Naive thymus-derived CD8-positive, alpha-beta T cell (primary cell): ENCODE results near the gene F10. TPM values are rescaled to one million over a fixed set of nuclear protein-coding genes. Genes with fewer than 3 reads are reported as not detected.

Experiments used
- ATAC-seq, 2 donors: fragments of 150-1000 bp; cut with Tn5 transposase in 1 of 2; sonication (Bioruptor Pico), chemical (Tn5 transposase) in 1 of 2; 1 replicate in 1 of 2; 2 replicates in 1 of 2; pipeline ENCODE4 v1.10.0; 2021; ENCODE audit warnings: mild to moderate bottlenecking in 2 of 2, moderate library complexity in 2 of 2
- POLR2A ChIA-PET: fragments of 350-600 bp; sonication (Branson Sonifier 250); formaldehyde crosslinking; loops from one replicate; lab custom pipeline; 2021; ENCODE audit warnings: antibody characterized with exemption; lab: Charles Lee
- DNase-seq, 10 donors: peaks; one replicate each; pipeline versions ENCODE4 v3.0.0 to v3.0.0-alpha.2; 2020 to 2022
- H3K27ac Mint-ChIP-seq, 10 donors: one replicate each; pipeline ENCODE4 v1.8.0; 2020 to 2022; ENCODE audit warnings: mild to moderate bottlenecking in 10 of 10, mixed read lengths in 10 of 10, moderate library complexity in 4 of 10, inconsistent platforms in 1 of 10
- H3K27me3 Mint-ChIP-seq, 5 donors: one replicate each; pipeline ENCODE4 v1.8.0; 2021 to 2022; ENCODE audit warnings: mixed read lengths in 5 of 5
- H3K36me3 Mint-ChIP-seq, 3 donors: one replicate each; pipeline ENCODE4 v1.8.0; 2020 to 2022; ENCODE audit warnings: mixed read lengths in 3 of 3, mild to moderate bottlenecking in 2 of 3, inconsistent platforms in 1 of 3
- H3K4me1 Mint-ChIP-seq, 4 donors: one replicate each; pipeline ENCODE4 v1.8.0; 2021 to 2022; ENCODE audit warnings: mixed read lengths in 4 of 4
- H3K4me3 Mint-ChIP-seq, 10 donors: one replicate each; pipeline ENCODE4 v1.8.0; 2020 to 2022; ENCODE audit warnings: mild to moderate bottlenecking in 10 of 10, mixed read lengths in 10 of 10, moderate library complexity in 6 of 10, inconsistent platforms in 1 of 10
- H3K9me3 Mint-ChIP-seq, 9 donors: one replicate each; pipeline ENCODE4 v1.8.0; 2020 to 2022; ENCODE audit warnings: mixed read lengths in 9 of 9, mild to moderate bottlenecking in 3 of 9, inconsistent platforms in 1 of 9, moderate library complexity in 1 of 9
- polyA plus RNA-seq, 3 donors: library from polyadenylated mRNA; unstranded; fragments of 300-500 nt; fragmentation: Illumina TruSeq; gene quantifications; one replicate each; pipeline ENCODE4 v1.2.3, GENCODE V29; 2021
- total RNA-seq, 8 experiments: library from RNA in 2 of 8; stranded (reverse) in 2 of 8; gene quantifications; one replicate each; pipeline ENCODE4 v1.2.3 and lab custom pipeline; 2021 to 2026

F10 gene
- total and polyA plus RNA-seq, 5 experiments from 2014 or later = not detected

DNA sequence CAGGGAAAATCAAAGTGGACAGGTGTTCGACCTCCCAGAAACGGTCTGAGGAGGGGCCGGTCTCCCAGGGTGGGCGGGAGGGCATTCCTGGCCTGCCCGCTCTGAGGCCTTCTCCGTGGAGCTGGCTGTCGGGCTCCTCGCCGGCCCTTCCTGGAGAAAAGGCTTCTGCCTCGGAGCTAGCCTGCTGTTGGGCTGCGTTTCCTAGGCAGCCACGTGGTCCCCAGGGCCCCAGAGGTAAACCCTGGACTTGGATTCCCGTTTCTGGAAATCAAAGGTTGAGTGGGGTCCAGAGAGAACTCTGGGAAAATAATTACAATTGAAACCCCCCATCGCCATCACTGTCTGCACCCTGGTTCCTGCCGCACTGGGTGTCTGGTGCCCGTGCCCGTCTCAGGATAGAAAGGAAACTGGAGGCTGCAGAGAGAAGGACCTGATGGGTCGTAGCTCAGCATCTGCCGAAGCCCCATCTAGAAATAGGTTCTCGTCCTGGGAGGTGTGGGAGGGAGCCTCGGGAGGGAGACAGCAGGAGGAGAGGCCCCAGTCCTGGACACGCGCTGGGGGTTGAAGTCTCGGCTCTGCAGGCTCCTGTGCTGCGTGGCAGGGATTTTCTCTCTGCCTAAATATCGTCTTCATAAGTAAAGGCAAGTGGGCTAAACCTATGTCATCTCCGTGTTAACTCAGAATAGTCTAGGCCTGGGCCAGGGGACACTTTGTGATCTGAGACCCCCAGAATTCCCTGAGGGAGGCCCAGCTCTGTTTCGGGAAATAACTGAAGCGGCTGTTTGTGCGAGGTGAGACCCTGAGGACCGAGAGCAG, 28.2 kb downstream of the F10 start:
- Mint-ChIP-seq H3K27ac (peak overlapping the region in 1 of 10 donors; percentile 65), H3K9me3 (peaks cover 0 to 10% (median 0%) of the 10 kb centered on the region in 9 donors), H3K27me3 (peaks cover 4 to 17% (median 8%) of the 10 kb centered on the region in 5 donors), H3K4me1 (peaks cover 13 to 27% (median 20%) of the 10 kb centered on the region in 4 donors), H3K36me3 (no peaks in the 10 kb centered on the region), H3K4me3 (peak overlapping the region in 5 of 10 donors; percentile 18 to 79 (median 66))
- DNase-seq (no peak), ATAC-seq (no peak)
- POLR2A ChIA-PET = no interaction called here

DNA sequence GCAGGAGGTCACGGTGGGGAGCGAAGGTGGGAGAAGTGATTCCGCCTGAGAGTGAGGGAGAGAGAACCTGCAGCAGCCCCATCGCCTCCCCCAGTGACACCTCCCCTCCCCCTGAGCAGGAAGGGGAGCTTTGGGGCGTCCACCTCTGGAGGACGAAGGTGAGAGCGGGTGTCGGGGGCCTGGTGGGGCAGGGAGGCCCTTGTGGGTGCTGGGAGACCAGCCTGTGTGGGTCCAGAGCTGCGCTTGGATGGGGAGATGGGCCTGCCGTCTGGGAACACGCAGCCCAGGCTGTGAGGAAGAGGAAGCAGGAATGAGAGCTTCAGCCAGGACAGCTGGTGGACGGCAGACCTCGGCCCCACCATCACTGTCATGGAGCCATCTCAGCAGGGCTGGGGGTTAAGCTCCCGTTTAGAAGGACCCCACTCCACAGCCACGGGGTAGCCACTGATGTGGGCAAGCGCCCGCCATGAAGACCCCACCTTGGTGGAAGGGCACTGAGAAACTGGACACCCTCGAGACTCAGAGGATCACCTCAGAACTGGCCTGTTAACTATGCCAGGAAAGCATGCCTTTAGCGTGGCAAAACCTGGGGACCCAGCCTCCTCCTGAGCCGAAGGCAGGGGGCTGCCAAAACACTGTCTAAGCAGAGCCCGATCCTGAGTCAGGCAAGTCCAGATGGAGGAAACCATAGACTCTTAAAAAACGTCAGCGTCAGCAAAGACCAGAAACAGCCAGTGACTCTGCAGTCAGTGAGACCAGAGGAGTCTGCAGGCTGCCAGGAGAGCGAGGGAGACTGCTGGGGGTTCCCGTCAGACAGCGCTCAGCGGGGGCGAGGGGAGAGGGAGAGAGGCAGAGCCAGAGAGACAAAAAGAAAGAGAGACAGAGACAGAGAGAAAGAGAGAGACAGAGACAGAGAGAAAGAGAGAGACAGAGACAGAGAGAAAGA, 29.4 kb downstream of the F10 start:
- peaks cover 13 to 27% (median 20%) of the 10 kb centered on the region in 4 donors for H3K4me1 Mint-ChIP-seq
- H3K4me3 Mint-ChIP-seq = peak overlapping the region; percentile 79 to 97 (median 87)
- peak in 1 of 2 donors; percentile 43 for ATAC-seq
- H3K9me3 Mint-ChIP-seq = peaks cover 0 to 10% (median 0%) of the 10 kb centered on the region in 9 donors
- H3K36me3 Mint-ChIP-seq = no peaks in the 10 kb centered on the region
- POLR2A ChIA-PET = no interaction called here
- DNase-seq = peak in 2 of 10 donors; percentile 13 to 14
- peaks cover 4 to 14% (median 7%) of the 10 kb centered on the region in 5 donors for H3K27me3 Mint-ChIP-seq
- H3K27ac Mint-ChIP-seq = peak overlapping the region in 9 of 10 donors; percentile 42 to 92 (median 83)

DNA sequence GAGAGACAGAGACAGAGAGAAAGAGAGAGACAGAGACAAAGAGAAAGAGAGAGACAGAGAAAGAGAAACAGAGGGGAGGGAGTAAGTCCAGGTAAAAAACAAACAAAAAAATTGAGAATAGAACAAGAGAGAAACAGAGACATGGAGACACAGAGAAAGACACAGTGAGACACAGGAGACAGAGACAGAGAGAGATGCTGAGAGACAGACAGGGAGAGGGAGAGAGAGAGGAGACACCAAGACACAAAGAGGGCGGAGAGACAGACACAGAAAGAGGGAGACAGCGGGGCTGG, 30.0 kb downstream of the F10 start:
- peak overlapping the region; percentile 79 to 97 (median 87) for H3K4me3 Mint-ChIP-seq
- H3K4me1 Mint-ChIP-seq = peaks cover 13 to 27% (median 20%) of the 10 kb centered on the region in 4 donors
- H3K27ac Mint-ChIP-seq = peak overlapping the region; percentile 42 to 93 (median 90)
- DNase-seq (peak in 1 of 10 donors; percentile 10), ATAC-seq (no peak)
- peaks cover 0 to 10% (median 0%) of the 10 kb centered on the region in 9 donors for H3K9me3 Mint-ChIP-seq
- H3K27me3 Mint-ChIP-seq = peaks cover 0 to 14% (median 7%) of the 10 kb centered on the region in 5 donors
- POLR2A ChIA-PET = interaction anchor here (3.4 kb wide), 1 partner anchor 57 kb away, joined by 27 read pairs; the partner anchor contains the start of genes CUL4A and PCID2
- H3K36me3 Mint-ChIP-seq = no peaks in the 10 kb centered on the region

DNA sequence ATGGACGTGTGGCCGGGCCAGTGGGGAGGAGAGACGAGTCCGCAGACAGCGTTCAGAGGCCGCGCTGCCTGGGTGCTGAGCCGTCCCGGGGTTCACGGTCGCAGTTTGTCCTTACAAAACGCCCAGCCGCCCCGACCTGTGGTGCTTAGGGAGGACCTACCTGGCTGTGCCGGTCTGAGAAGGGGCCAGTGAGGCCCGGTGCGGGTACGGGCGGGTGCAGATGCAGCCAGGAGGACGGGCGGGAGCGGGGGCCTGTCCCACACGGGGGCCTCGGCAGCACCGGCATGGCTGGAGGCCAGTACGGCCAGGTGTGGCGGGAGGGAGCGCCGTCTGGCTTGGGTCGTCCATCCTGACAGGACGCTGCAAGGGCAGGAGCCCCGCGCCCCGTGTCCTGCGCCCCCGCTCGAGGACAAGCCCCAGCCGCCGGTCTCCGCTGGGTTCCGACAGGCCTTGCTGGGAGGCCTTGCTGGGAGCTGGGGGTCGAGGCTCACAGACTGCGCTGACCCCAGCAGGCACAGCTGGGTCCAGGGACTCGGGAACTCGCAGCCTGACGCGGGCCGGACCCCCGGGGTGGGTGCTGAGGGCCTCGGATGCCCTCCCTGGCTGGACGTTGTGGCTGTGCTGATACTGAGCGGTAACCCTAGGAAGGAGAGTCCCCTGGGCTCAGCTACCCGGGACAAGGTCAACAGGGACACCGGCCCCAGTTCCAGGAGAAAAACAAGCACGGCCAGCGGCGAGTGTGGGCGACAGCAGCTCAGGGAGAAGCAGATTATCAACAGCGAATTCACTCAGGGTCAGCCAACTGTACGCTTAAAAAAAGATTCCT, 30.6 kb downstream of the F10 start:
- Mint-ChIP-seq H3K9me3 (peaks cover 0 to 10% (median 0%) of the 10 kb centered on the region in 9 donors), H3K4me1 (peaks cover 13 to 27% (median 20%) of the 10 kb centered on the region in 4 donors), H3K36me3 (no peaks in the 10 kb centered on the region), H3K4me3 (peak overlapping the region; percentile 79 to 97 (median 89)), H3K27ac (peak overlapping the region; percentile 72 to 93 (median 90)), H3K27me3 (peaks cover 0 to 14% (median 7%) of the 10 kb centered on the region in 5 donors)
- POLR2A ChIA-PET = interaction anchor here (0.7 to 3.4 kb wide), 3 partner anchors 14 to 145 kb away, joined by 3 to 27 read pairs (median 4); partner anchors contain the start of genes CUL4A and PCID2
- DNase-seq = peak in 4 of 10 donors; percentile 22 to 26 (median 24)
- ATAC-seq = peak; percentile 34 to 50

DNA sequence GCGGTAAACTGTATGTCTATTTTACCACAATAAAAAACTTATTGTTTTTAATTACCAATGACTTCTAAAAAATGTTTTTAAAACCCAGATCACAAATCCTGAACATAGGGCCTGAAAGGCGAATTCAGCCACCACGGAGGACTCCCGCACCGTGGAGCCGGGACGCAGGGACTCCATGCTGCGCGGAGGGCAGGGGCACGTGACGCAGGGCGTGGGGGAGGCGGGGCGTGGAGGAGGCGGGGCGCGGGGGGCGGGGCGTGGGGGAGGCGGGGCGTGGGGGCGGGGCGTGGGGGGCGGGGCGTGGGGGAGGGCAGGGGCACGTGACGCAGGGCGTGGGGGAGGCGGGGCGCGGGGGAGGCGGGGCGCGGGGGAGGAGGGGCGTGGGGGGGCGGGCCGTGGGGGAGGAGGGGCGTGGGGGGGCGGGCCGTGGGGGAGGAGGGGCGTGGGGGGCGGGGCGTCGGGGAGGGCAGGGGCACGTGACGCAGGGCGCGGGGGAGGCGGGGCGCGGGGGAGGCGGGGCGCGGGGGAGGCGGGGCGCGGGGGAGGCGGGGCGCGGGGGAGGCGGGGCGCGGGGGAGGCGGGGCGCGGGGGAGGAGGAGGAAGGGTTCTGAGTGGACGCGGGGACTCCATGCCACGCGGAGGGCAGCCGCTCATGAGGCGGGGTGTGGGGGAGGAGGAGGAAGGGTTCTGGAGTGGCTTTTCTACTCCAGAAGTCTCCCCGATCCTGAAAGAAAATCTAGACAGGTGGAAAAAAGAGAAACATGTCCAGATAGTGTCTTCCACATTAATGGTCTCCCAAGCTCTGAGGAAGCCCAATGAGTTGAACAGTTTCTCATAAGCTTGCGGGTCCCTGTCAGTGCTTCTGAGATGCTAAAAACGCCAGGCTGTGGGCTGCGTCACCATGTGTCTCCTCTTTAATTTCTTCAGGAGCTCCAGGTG, 31.5 kb downstream of the F10 start:
- ATAC-seq (peak; percentile 81 to 83), DNase-seq (peak; percentile 60 to 89 (median 72))
- H3K36me3 Mint-ChIP-seq = no peaks in the 10 kb centered on the region
- H3K27me3 Mint-ChIP-seq = peaks cover 0 to 14% (median 7%) of the 10 kb centered on the region in 5 donors
- H3K4me3 Mint-ChIP-seq = peak overlapping the region; percentile 79 to 91 (median 86)
- peaks cover 0 to 10% (median 0%) of the 10 kb centered on the region in 9 donors for H3K9me3 Mint-ChIP-seq
- peak overlapping the region; percentile 72 to 92 (median 88) for H3K27ac Mint-ChIP-seq
- POLR2A ChIA-PET = interaction anchor here (0.7 to 3.4 kb wide), 3 partner anchors 13 to 144 kb away, joined by 3 to 27 read pairs (median 4); partner anchors contain the start of genes CUL4A and PCID2
- peaks cover 18 to 27% (median 20%) of the 10 kb centered on the region in 4 donors for H3K4me1 Mint-ChIP-seq

DNA sequence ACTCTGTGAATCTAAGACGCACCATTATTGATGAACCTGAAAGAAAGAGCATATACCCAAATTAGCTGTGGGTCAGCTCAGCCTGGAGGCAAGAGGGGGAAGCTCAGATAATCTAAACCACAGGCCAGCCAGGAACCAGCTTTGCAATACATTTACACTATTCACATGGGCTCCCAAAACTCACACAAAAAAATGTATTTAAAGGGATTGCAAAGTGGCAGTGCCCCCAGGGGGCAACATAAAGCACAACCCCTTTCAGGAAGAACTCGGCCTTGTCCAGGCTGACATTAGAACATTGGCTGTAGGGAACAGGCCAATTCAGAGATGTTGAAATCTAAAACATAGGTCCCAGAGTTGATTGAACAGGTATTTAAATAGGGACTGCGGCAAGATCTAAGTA, 32.6 kb downstream of the F10 start:
- no peak for ATAC-seq
- peak overlapping the region in 7 of 10 donors; percentile 52 to 83 (median 70) for H3K4me3 Mint-ChIP-seq
- no peaks in the 10 kb centered on the region for H3K36me3 Mint-ChIP-seq
- H3K9me3 Mint-ChIP-seq = peaks cover 0 to 10% (median 0%) of the 10 kb centered on the region in 9 donors
- peaks cover 18 to 27% (median 20%) of the 10 kb centered on the region in 4 donors for H3K4me1 Mint-ChIP-seq
- no peak for DNase-seq
- H3K27me3 Mint-ChIP-seq = peaks cover 0 to 14% (median 7%) of the 10 kb centered on the region in 5 donors
- POLR2A ChIA-PET = interaction anchor here (3.4 kb wide), 1 partner anchor 54 kb away, joined by 27 read pairs; the partner anchor contains the start of genes CUL4A and PCID2
- H3K27ac Mint-ChIP-seq = peak overlapping the region; percentile 34 to 89 (median 81)

DNA sequence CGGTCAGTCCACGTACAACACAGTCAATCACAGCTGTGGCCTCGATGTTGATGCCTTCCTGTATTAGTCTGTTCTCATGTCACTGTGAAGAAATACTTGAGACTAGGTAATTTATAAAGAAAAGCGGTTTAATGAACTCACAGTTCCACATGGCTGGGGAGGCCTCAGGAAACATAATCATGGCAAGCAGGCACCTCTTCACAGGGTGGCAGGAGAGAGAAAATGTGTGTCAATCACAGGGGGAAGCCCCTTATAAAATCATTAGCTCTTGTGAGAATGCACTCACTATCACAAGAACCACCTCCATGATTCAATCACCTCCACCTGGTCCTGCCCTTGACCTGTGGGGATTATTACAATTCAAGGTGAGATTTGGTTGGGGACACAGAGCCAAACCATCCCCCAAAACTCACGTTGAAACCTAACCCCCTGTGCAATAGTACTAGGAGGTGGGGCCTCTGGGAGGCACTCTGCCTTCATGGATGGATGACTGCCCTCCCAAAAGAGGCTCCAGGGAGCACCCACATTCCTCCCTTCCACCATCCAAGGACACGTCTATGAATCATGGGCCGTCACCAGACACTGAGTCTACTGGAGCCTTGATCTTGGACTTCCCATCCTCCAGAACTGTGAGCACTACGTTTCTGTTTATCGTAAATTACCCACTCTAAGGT, 33.5 kb downstream of the F10 start:
- no peak for DNase-seq
- peak overlapping the region in 3 of 10 donors; percentile 27 to 68 (median 28) for H3K27ac Mint-ChIP-seq
- peaks cover 19 to 29% (median 25%) of the 10 kb centered on the region in 4 donors for H3K4me1 Mint-ChIP-seq
- peaks cover 0 to 12% (median 2%) of the 10 kb centered on the region in 5 donors for H3K27me3 Mint-ChIP-seq
- no peak overlapping the region for H3K4me3 Mint-ChIP-seq
- POLR2A ChIA-PET = interaction anchor here (3.4 kb wide), 1 partner anchor 53 kb away, joined by 27 read pairs; the partner anchor contains the start of genes CUL4A and PCID2
- peaks cover 0 to 10% (median 0%) of the 10 kb centered on the region in 9 donors for H3K9me3 Mint-ChIP-seq
- no peaks in the 10 kb centered on the region for H3K36me3 Mint-ChIP-seq
- ATAC-seq = no peak

DNA sequence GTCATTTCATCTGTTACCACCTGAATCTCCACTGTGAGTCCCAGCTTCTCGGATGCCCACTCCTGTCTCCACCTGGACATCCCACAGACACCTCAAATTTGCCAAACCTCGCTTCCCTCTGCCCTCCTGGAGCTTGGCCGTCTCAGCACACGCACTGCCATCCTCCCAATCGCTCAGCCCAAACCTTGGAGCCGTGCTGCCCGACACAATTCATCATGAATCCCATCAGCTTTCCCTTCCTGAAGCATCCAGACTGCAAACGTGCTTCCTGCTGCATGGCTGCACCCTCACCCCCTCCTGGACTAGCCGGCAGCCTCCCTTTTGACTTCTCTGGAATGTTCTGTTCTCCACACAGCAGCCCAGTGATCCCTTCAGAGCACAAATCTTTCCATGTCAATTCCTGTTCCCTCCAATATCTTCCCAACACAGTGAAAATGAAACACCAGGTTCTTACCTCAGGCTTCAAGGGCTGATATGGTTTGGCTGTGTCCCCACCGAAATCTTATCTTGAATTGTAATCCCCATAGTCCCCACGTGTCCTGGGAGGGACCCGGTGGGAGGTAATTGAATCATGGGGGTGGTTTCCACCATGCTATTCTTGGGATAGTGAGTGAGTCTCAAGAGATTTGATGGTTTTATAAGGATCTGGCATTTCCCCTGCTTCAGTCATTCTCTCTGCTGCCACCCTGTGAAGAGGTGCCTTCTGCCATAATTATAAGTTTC, 34.8 kb downstream of the F10 start:
- peaks cover 0 to 10% (median 0%) of the 10 kb centered on the region in 9 donors for H3K9me3 Mint-ChIP-seq
- peak overlapping the region in 1 of 10 donors; percentile 27 for H3K27ac Mint-ChIP-seq
- peaks cover 0 to 5% (median 0%) of the 10 kb centered on the region in 5 donors for H3K27me3 Mint-ChIP-seq
- H3K4me1 Mint-ChIP-seq = peaks cover 20 to 29% (median 22%) of the 10 kb centered on the region in 4 donors
- no peak for ATAC-seq
- no peak for DNase-seq
- no peaks in the 10 kb centered on the region for H3K36me3 Mint-ChIP-seq
- POLR2A ChIA-PET = no interaction called here
- no peak overlapping the region for H3K4me3 Mint-ChIP-seq

DNA sequence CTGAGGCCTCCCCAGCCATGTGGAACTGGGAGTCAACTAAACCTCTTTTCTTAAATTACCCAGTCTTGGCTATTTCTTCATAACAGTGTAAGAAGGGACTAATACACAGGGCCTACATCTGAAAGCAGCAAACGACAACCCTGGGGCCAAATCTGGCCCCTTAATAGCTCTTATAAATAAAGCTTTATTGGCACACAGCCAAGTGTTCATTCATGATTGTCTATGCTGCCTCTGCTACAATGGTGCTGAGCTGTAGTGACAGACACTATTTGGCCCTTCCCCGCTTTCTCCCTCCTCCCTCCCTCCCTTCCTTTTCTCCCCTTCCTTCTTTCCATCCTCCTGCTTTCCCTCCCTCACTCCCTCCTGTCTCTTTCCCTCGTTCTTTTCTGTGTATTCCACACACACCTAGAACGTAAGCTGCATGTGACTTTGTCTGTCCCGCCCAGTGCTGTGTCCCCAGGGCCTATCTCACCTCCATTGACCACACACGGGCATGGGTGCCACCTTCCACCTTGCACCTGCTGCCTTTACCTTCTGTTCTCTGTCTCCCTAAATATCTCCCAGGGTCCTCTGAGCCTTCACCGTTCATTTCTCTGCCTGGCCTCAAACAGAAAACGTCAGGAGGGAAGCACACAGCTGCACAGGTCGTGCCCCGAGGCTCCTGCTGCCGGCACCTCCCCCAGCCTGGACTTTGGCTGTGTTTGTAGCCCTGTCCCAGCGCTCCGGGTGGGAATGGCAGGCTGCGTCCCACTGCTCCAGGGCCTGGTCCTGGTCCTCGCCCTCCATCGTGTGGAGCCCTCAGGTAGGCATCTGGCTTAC, 35.5 kb downstream of the F10 start, which contains the start of gene PROZ:
TSS of gene PROZ (plus strand) at position 720 of the 819 bp plus-strand sequence. CDS start at position 733, 13 bp downstream.
- H3K27me3 Mint-ChIP-seq = no peaks in the 10 kb centered on the region
- H3K9me3 Mint-ChIP-seq = peaks cover 0 to 10% (median 0%) of the 10 kb centered on the region in 9 donors
- POLR2A ChIA-PET = no interaction called here
- ATAC-seq = no peak
- H3K4me3 Mint-ChIP-seq = no peak within 1 kb of the TSS
- H3K4me1 Mint-ChIP-seq = peaks cover 14 to 24% (median 21%) of the 10 kb centered on the region in 4 donors
- no peak for DNase-seq
- H3K36me3 Mint-ChIP-seq = no peaks in the 10 kb centered on the region
- H3K27ac Mint-ChIP-seq = peak within 1 kb of the TSS in 1 of 10 donors; percentile 65
